Caki2 (cell line): ENCODE data around the gene TTC28. TPM values are rescaled to one million over a fixed set of nuclear protein-coding genes. Genes with fewer than 3 reads are reported as not detected.

Experiments used
- DNase-seq: peaks from one replicate; pipeline ENCODE4 v3.0.0-alpha.2; 2015; ENCODE audit warnings: low read depth
- in situ Hi-C: cut with HindIII; loops from 2 replicates; pipeline ENCODE4 v1.10.0; 2016; ENCODE audit warnings: low sequenced_read_pairs, low pct_unique_long_range_greater_than_20kb, mixed read lengths
- total RNA-seq: library from RNA; depleted of rRNA; stranded (reverse); fragments of >200 nt; shearing (Covaris generic); gene quantifications from 2 replicates; pipeline ENCODE4 v1.2.3, GENCODE V29; 2014; ENCODE audit warnings: low replicate concordance; rRNA removed

The TTC28 gene
- total RNA-seq, 1 experiment from 2014 or later, result 9.8 TPM

- in situ Hi-C loops, result no loop called here
- DNase-seq, result no peak
Observed at GRCh38 chr22:27961680-27962079, 718.0 kb downstream of the TTC28 start.

GRCh38 chr22:27961182-27961581 lies 718.5 kb downstream of the TTC28 start:
- in situ Hi-C loops, result no loop called here
- no peak for DNase-seq

GRCh38 chr22:27959335-27960090 lies 720.1 kb downstream of the TTC28 start:
- in situ Hi-C loops, result no loop called here
- DNase-seq, result no peak

GRCh38 chr22:27952779-27953178 lies 726.9 kb downstream of the TTC28 start:
- in situ Hi-C loops, result no loop called here
- no peak for DNase-seq

- in situ Hi-C loops, result no loop called here
- DNase-seq, result no peak
Observed at GRCh38 chr22:27952091-27952490, 727.5 kb downstream of the TTC28 start.

GRCh38 chr22:27949421-27949820 lies 730.2 kb downstream of the TTC28 start:
- in situ Hi-C loops, result no loop called here
- DNase-seq, result no peak

GRCh38 chr22:27948569-27948968 lies 731.1 kb downstream of the TTC28 start:
- in situ Hi-C loops, result no loop called here
- no peak for DNase-seq

GRCh38 chr22:27947448-27947847 lies 732.2 kb downstream of the TTC28 start:
- DNase-seq, result no peak
- in situ Hi-C loops, result no loop called here

GRCh38 chr22:27941143-27941542 lies 738.5 kb downstream of the TTC28 start:
- DNase-seq, result no peak
- in situ Hi-C loops, result no loop called here

- in situ Hi-C loops, result no loop called here
- no peak for DNase-seq
Observed at GRCh38 chr22:27937453-27937852, 742.2 kb downstream of the TTC28 start.

- in situ Hi-C loops, result no loop called here
- DNase-seq, result no peak
Observed at GRCh38 chr22:27935897-27936296, 743.7 kb downstream of the TTC28 start.

GRCh38 chr22:27934069-27934468 lies 745.6 kb downstream of the TTC28 start:
- no peak for DNase-seq
- in situ Hi-C loops, result no loop called here

- DNase-seq, result no peak
Observed at GRCh38 chr22:27933186-27933983, 746.3 kb downstream of the TTC28 start.

GRCh38 chr22:27930331-27931060 lies 749.1 kb downstream of the TTC28 start:
- in situ Hi-C loops, result no loop called here
- no peak for DNase-seq

More at GRCh38 chr22:27933186-27933983, 746.3 kb downstream of the TTC28 start:
- in situ Hi-C loops, result no loop called here

Other genes starting within 250 kb of the TTC28 start
- 55.7 and 65.4 TPM in 2 replicates for gene CHEK2, start 62.0 kb upstream of the TTC28 start, total RNA-seq
- gene HSCB, start 62.2 kb upstream of the TTC28 start, total RNA-seq, result 37.9 and 51.9 TPM in 2 replicates
- 31.1 and 34.5 TPM in 2 replicates for gene CCDC117, start 92.9 kb upstream of the TTC28 start, total RNA-seq
- 300 and 337 TPM in 2 replicates for gene XBP1, start 120.7 kb upstream of the TTC28 start, total RNA-seq
- gene ZNRF3, start 203.7 kb upstream of the TTC28 start, total RNA-seq, result 9.6 and 11.1 TPM in 2 replicates